HEK293T (cell line): ENCODE results near the gene ZNF274.

Experiments used
- CTCF ChIA-PET: fragments of 350-600 bp; formaldehyde crosslinking; extraction: SDS; loops from one replicate; lab custom pipeline; 2021; ENCODE audit warnings: antibody characterized with exemption, inconsistent platforms; lab: Yijun Ruan, JAX
- POLR2A ChIA-PET: fragments of 350-600 bp; formaldehyde crosslinking; extraction: SDS; loops from one replicate; lab custom pipeline; 2020; ENCODE audit warnings: antibody characterized with exemption, inconsistent platforms; lab: Yijun Ruan, JAX
- DNase-seq: peaks from one replicate; pipeline ENCODE4 v3.0.0; 2012; ENCODE audit warnings: mixed read lengths; ENCODE audit errors: extremely low spot score
- ARNT ChIP-seq: fragments of 450-650 bp; IDR thresholded peaks from 2 replicates; pipeline ENCODE4 v1.6.1; 2017; ENCODE audit warnings: mild to moderate bottlenecking
- BHLHE40 ChIP-seq: fragments of 450-650 bp; IDR thresholded peaks from 2 replicates; pipeline ENCODE4 v1.6.1; 2016; ENCODE audit warnings: mild to moderate bottlenecking, moderate library complexity, borderline replicate concordance
- CTBP1 ChIP-seq: fragments of 450-650 bp; IDR thresholded peaks from 2 replicates; pipeline ENCODE4 v1.6.1; 2016; ENCODE audit warnings: borderline replicate concordance
- ELF4 ChIP-seq: fragments of 450-650 bp; IDR thresholded peaks from 2 replicates; pipeline ENCODE4 v1.6.1; 2017; ENCODE audit warnings: antibody characterized with exemption
- FOXA1 ChIP-seq: fragments of 450-650 bp; IDR thresholded peaks from 2 replicates; pipeline ENCODE4 v1.6.1; 2016; ENCODE audit warnings: mild to moderate bottlenecking
- FOXK2 ChIP-seq: fragments of 450-650 bp; IDR thresholded peaks from 2 replicates; pipeline ENCODE4 v1.6.1; 2016; ENCODE audit warnings: mild to moderate bottlenecking
- FOXM1 ChIP-seq: fragments of 450-650 bp; IDR thresholded peaks from 2 replicates; pipeline ENCODE4 v1.6.1; 2017; ENCODE audit warnings: mild to moderate bottlenecking, borderline replicate concordance
- HDGF ChIP-seq: fragments of 450-650 bp; IDR thresholded peaks from 2 replicates; pipeline ENCODE4 v1.6.1; 2017; ENCODE audit warnings: antibody characterized with exemption, borderline replicate concordance
- L3MBTL2 ChIP-seq: fragments of 450-650 bp; conservative IDR thresholded peaks from 2 replicates; pipeline ENCODE4 v1.6.1; 2016; ENCODE audit warnings: mild to moderate bottlenecking
- LEF1 ChIP-seq: fragments of 450-650 bp; IDR thresholded peaks from 2 replicates; pipeline ENCODE4 v1.6.1; 2017; ENCODE audit warnings: mild to moderate bottlenecking, borderline replicate concordance
- NFRKB ChIP-seq: fragments of 450-650 bp; IDR thresholded peaks from 2 replicates; pipeline ENCODE4 v1.6.1; 2016; ENCODE audit warnings: mild to moderate bottlenecking, moderate library complexity
- PKNOX1 ChIP-seq: fragments of 450-650 bp; IDR thresholded peaks from 2 replicates; pipeline ENCODE4 v1.6.1; 2016
- SP1 ChIP-seq: fragments of 450-650 bp; IDR thresholded peaks from 2 replicates; pipeline ENCODE4 v1.6.1; 2017
- SUZ12 ChIP-seq: fragments of 450-650 bp; IDR thresholded peaks from 2 replicates; pipeline ENCODE4 v1.6.1; 2016; ENCODE audit warnings: mild to moderate bottlenecking
- TARDBP ChIP-seq: fragments of 450-650 bp; IDR thresholded peaks from 2 replicates; pipeline ENCODE4 v1.6.1; 2016
- ZNF384 ChIP-seq: fragments of 450-650 bp; IDR thresholded peaks from 2 replicates; pipeline ENCODE4 v1.6.1; 2016

ZNF274 gene

GRCh38 chr19:58181902-58182576 lies 822 bp upstream of the ZNF274 start:
- CTCF ChIA-PET: no interaction called here
- TF ChIP-seq ELF4 (no peak), SP1 (no peak), HDGF (no peak), ARNT (no peak), TARDBP (no peak), FOXA1 (no peak), LEF1 (no peak)
- DNase-seq: peak; percentile 42
- POLR2A ChIA-PET: interaction anchor here (0.6 kb wide), 1 partner anchor 180 kb away, joined by 4 read pairs; the partner anchor contains the start of gene ZNF497

GRCh38 chr19:58182577-58182988 lies 278 bp upstream of the ZNF274 start:
- POLR2A ChIA-PET: interaction anchor here (0.7 to 1.8 kb wide), 9 partner anchors 9 to 361 kb away, joined by 3 to 10 read pairs (median 3); partner anchors contain the start of genes ERVK3-1, TRIM28, ZBTB45 and ZNF544
- DNase-seq: peak; percentile 91
- CTCF ChIA-PET: interaction anchor here (0.6 kb wide), 1 partner anchor 10 kb away, joined by 3 read pairs; no protein-coding TSS in a partner anchor
- TF ChIP-seq ELF4: no peak

- DNase-seq: no peak
- no peak for TF ChIP-seq NFRKB
- no peak for TF ChIP-seq LEF1
- no peak for TF ChIP-seq SUZ12
- TF ChIP-seq SP1: no peak
- no peak for TF ChIP-seq ARNT
- no peak for TF ChIP-seq TARDBP
- no peak for TF ChIP-seq HDGF
- CTCF ChIA-PET: no interaction called here
- POLR2A ChIA-PET: interaction anchor here (0.9 to 1.8 kb wide), 8 partner anchors 9 to 360 kb away, joined by 3 to 10 read pairs (median 4); partner anchors contain the start of genes TRIM28, ZBTB45, ZNF544 and ZNF606
Measured at GRCh38 chr19:58183817-58184215, 955 bp downstream of the ZNF274 start.

GRCh38 chr19:58196901-58197616 lies 14.2 kb downstream of the ZNF274 start:
- no peak for TF ChIP-seq NFRKB
- TF ChIP-seq FOXM1: no peak
- TF ChIP-seq BHLHE40: no peak
- no peak for TF ChIP-seq FOXK2
- no peak for TF ChIP-seq CTBP1
- TF ChIP-seq ELF4: no peak
- no peak for TF ChIP-seq FOXA1
- TF ChIP-seq ARNT: no peak
- TF ChIP-seq L3MBTL2: no peak
- no peak for TF ChIP-seq SUZ12
- TF ChIP-seq SP1: no peak
- no peak for TF ChIP-seq HDGF
- TF ChIP-seq PKNOX1: no peak
- TF ChIP-seq ZNF384: no peak
- no peak for TF ChIP-seq LEF1
- no peak for TF ChIP-seq TARDBP
- DNase-seq: no peak

GRCh38 chr19:58203814-58204475 lies 21.1 kb downstream of the ZNF274 start:
- TF ChIP-seq FOXA1 (no peak), SP1 (no peak), ARNT (no peak), FOXM1 (no peak), NFRKB (no peak), CTBP1 (no peak), SUZ12 (no peak), BHLHE40 (no peak), PKNOX1 (no peak), HDGF (no peak), ZNF384 (no peak), L3MBTL2 (no peak), LEF1 (no peak), FOXK2 (no peak), TARDBP (no peak)
- ChIA-PET CTCF (no interaction called here), POLR2A (no interaction called here)
- DNase-seq: no peak

More at GRCh38 chr19:58196901-58197616, 14.2 kb downstream of the ZNF274 start:
- CTCF ChIA-PET: no interaction called here
- POLR2A ChIA-PET: no interaction called here

- ChIA-PET CTCF (no interaction called here), POLR2A (no interaction called here)
- no peak for DNase-seq
- TF ChIP-seq SP1: no peak
- no peak for TF ChIP-seq HDGF
- TF ChIP-seq FOXA1: no peak
- TF ChIP-seq SUZ12: no peak
- no peak for TF ChIP-seq TARDBP
- TF ChIP-seq PKNOX1: no peak
- no peak for TF ChIP-seq BHLHE40
- no peak for TF ChIP-seq LEF1
- TF ChIP-seq CTBP1: no peak
- no peak for TF ChIP-seq NFRKB
- TF ChIP-seq ELF4: no peak
- TF ChIP-seq ZNF384: no peak
- no peak for TF ChIP-seq L3MBTL2
- no peak for TF ChIP-seq ARNT
- TF ChIP-seq FOXK2: no peak
- no peak for TF ChIP-seq FOXM1
Measured at GRCh38 chr19:58204566-58204965, 21.7 kb downstream of the ZNF274 start.
